HTERT RPE-1 (cell line): ENCODE measurements around the gene ZNF587B.
"Not testable (repeated sequence)": the region's sequence is repeated elsewhere in the genome, so short reads cannot be mapped to it uniquely, and the experiment has no call there.

ENCODE experiments used
- in situ Hi-C: fragments of 300-500 bp; cut with MboI; formaldehyde crosslinking; loops from 4 replicates; pipeline ENCODE4 v1.14.3; 2020; ENCODE audit warnings: low sequenced_read_pairs

ZNF587B gene

GRCh38 chr19:57830071-57830602 is at the start of gene ZNF587B:
ZNF587B (plus strand) TSS chr19:57830299; CDS start chr19:57830529, 230 bp downstream.
- in situ Hi-C loops: no loop called here

DNA sequence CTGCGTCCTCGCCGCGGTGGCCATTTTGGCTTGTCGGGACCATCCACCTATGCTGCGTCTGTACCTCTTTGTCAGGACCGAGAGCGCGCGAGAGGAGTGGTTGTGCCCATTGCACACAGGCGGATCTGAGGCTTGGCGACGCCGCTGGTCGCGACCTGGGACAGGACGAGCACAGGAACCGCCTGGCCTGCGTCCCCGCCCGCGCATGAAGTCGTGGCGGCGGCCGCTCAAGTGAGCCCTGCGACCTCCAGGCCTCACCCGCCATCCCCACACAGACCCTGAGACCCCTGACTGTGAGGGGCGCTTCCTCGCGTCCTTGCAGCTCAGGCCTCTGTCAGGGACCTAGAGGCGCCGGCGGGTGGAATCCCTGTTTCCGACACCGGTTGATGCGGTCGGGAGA is 43.8 kb upstream of the ZNF587B start:
- in situ Hi-C loops: no loop called here

DNA sequence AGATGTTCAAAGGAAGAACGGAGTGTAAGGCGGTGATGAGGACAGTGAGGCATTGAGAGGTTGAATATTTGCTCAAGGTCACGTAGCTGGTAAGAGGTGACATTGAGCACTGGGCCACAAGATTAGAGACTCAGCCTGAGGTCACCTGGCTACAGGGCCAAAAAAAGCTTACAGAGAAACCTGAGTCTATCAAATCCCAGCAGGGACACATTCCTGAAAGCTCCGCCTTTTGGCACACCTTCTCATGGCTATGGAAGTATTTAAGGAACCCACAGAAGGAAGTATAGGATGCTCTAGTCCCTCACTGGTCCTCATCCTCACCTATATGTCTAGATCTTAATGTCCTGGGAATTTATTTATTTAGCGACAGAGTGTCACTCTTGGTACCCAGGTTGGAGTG is 43.2 kb upstream of the ZNF587B start:
- in situ Hi-C loops: no loop called here

DNA sequence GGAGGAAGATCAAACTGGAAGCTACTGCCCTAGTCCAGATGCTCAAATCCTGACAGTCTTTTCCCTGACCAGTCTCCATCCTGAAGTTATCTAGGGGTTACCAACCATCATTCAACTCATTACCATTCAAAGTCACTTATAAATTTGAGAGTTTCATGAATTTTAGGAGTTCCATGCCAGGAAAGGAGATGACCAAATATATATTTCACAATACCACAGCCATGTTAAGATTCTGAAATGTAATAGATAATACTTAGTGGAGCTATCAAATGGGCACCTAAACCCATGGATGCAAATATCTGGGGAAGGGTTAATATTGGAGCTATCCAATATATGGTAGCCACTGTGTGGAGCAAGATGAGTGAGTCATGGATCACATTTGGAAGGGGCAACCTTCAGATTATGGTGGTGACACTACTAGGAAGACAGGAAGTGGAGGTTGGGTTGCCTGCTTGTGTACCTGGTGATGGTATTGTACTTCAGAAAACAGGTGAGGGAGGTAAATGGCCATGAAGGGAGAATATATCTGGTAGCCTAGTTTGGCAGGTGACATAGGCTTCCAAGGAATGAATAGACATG is 41.9 kb upstream of the ZNF587B start:
- in situ Hi-C loops: no loop called here

DNA sequence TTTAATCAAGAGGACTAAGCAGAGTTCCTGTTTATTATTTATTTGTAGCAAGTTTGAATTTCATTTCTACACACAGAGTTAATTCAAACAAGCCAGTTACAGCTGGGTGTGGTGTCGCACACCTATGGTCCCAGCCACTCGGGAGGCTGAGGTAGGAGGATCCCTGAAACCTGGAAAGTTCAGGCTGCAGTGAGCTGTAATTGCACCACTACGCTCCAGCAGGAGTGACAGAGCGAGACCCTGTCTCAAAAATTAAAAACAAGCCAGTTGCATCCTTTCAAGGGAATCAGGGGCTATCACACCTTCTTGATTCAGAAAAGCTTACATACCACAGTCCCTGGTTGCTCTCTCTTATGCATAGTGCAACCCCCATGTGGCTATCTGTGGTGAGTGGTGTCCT is 40.8 kb upstream of the ZNF587B start:
- in situ Hi-C loops: no loop called here

DNA sequence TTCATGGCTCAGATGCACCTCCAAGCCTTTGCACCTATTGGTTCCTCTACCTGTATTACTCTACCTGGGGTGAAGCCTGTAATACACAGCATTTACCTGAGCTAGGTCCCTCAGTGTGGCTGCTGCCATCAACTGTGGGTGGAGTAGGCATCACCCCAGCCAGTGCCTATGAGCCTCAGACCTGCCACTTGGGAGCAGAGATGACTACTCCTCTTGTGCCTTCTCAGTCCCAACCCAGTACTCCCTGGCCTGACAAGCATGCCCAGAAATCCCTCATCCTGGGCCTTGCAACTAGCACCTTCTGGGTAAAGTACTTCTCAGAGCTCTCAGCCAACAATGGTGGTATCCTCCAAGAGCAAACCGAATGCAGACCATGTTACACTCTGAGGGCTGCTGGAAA is 33.5 kb upstream of the ZNF587B start:
- in situ Hi-C loops: not testable (repeated sequence)

DNA sequence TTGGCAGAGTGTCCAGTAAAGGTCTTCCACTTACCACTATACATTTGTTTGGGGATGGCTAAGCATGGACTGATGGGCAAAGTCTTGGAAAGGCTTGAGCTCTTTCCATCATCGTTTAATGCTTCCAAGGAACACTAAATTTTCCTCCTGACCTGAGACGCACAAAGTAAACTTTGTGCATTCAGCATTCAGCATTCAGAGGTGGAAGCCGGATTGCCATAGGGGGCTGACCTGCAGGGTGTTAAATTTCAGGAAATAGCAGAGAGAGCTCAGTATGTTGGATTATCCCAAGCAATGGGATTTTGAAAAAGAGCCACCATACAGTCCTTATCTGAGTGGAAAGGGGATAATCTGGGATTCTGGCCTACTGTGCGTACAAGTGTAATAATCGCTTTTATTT is 29.4 kb upstream of the ZNF587B start:
- in situ Hi-C loops: no loop called here

GRCh38 chr19:57802269-57802668 is 27.8 kb upstream of the ZNF587B start:
- in situ Hi-C loops: no loop called here

DNA sequence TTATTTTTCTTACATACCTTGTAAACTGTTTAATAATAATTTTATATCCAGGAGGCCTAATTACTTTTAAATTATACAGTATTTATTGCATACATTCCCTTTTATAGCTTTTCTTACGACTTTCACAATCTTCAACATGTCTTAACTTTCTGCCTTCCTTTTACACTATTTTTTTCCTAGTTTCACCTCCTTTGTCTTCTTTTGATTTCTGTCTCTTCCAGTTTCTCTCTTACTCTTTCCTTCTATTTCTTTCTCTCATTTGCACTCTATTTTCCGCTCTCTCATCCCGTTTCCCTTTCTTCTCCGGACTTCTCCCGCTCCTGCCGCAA is 26.9 kb upstream of the ZNF587B start:
- in situ Hi-C loops: no loop called here

- in situ Hi-C loops: no loop called here
These were observed 26.3 kb upstream of the ZNF587B start for GRCh38 chr19:57803594-57804325.

DNA sequence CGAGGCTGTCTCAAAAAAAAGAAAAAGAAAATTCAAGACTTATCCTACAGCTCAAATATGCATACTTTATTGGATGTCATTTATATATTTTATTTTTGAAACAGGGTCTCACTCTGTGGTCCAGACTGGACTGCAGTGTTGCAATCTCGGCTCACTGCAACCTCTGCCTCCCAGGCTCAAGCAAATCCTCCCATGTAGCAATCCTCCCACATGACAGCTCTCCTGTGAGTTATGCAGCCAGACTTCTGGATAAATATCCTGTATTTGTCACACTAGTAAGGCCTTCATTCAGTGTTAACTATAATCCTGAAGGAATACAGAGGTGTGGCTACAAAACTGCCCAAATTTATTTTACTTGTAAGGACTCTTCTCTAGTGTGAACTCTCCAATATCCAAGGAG is 22.6 kb upstream of the ZNF587B start:
- in situ Hi-C loops: no loop called here

DNA sequence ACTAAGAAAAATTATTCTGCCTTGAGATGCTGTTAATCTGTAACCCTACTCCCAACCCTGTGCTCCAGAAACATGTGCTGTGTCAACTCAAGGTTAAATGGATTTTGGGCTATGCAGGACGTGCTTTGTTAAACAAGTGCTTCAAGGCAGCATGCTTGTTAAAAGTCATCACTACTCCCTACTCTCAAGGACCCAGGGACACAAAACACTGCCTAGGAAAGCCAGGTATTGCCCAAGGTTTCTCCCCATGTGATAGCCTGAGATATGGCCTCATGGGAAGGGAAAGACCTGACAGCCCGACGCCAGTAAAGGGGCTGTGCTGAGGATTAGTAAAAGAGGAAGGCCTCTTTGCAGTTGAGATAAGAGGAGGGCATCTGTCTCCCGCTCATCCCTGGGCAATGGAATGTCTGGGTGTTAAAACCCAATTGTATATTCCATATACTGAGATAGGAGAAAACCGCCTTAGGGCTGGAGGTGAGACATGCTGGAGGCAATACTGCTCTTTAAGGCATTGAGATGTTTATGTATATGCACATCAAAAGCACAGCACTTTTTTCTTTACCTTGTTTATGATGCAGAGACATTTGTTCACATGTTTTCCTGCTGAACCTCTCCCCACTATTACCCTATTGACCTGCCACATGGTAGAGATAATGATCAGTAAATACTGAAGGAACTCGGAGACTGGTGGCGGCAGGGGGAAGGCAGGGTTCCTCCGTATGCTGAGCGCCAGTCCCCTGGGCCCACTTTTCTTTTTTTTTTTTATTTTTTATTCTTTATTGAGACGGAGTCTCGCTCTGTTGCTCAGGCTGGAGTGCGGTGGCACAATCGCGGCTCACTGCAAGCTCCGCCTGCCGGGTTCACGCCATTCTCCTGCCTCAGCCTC is 19.4 kb upstream of the ZNF587B start:
- in situ Hi-C loops: not testable (repeated sequence)

DNA sequence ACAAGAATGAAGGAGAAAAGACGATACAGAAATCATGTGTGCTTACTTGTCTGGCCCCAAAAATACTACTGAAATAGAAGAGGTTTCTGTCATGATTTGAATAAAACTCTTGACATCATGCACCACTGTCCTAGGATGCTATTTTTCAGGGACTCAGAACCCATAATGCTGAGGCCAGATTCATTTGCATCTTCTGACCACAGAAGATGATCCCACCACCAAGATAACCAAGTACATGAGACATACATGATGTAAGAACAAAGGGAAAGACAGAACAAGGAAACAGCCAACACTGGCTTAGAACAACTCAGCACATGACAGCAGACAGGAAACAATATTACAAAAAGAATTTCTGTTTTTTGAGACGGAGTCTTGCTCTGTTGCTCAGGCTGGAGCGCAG is 17.9 kb upstream of the ZNF587B start:
- in situ Hi-C loops: no loop called here

GRCh38 chr19:57812975-57813820 is 16.9 kb upstream of the ZNF587B start:
- in situ Hi-C loops: not testable (repeated sequence)

DNA sequence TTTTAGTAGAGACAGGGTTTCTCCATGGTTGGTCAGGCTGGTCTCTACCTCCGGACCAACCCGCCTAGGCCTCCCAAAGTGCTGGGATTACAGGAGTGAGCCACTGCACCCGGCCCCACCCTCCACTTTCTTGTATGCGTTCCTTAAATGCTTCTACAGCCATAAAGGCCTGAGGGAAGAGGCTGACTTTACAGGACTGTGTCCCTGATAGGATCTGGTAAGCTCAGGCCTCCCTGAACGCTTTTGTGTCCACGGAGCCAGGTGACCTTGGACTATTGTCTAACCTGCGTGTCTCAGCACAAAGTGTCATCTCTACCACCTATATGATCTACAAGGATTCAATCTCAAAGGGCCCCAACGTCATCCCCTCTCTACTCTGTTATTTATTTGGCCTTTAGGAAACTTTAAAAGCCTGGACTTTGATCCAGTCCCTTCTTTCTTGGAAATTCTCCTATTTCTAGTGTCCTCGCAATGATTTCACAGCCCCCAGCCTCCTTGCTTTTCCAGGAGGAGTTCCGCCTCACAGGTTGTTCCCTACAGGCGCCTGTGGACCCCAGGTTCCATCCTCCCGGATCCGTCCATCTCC is 16.1 kb upstream of the ZNF587B start:
- in situ Hi-C loops: no loop called here

DNA sequence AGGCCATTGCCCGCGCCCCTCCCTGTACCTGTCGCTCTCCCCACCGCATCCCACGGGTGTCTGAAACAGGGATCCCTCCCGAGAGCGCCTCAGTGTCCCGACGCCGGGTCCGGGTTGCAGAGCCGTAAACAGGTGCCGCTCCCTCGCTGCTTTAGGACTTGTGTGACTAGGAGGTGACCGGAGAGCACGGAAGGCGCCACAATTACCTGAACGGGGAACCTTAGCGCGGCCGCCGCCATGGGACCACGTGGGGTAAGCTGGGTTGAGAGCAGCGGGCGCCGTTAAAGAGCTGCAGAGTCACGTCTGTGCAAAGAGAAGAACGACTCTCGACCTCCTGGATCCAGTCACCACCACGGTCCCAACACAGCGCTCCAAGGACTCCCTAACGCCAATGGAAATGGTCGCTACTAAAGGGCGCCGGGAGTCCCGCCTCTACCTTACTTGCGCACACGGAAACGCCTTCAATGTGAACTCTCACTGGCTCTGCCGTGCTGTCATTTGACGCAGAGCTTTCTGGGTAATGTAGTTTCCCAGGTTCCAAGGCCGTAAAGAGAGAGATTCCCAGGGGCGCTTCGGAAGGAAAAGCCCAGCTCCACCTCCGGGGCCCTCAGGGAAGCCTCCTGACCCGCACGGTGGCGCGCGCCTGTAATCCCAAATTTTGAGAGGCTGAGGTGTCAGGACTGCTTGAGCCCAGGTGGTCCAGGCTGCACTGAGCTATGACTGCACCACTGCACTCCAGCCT is 15.4 kb upstream of the ZNF587B start, which contains the start of gene ZNF552:
Gene ZNF552, minus strand, starts transcription at position 409 of the 742 bp plus-strand sequence. Its CDS starts 170 bp downstream, at position 239.
- in situ Hi-C loops: no loop called here

DNA sequence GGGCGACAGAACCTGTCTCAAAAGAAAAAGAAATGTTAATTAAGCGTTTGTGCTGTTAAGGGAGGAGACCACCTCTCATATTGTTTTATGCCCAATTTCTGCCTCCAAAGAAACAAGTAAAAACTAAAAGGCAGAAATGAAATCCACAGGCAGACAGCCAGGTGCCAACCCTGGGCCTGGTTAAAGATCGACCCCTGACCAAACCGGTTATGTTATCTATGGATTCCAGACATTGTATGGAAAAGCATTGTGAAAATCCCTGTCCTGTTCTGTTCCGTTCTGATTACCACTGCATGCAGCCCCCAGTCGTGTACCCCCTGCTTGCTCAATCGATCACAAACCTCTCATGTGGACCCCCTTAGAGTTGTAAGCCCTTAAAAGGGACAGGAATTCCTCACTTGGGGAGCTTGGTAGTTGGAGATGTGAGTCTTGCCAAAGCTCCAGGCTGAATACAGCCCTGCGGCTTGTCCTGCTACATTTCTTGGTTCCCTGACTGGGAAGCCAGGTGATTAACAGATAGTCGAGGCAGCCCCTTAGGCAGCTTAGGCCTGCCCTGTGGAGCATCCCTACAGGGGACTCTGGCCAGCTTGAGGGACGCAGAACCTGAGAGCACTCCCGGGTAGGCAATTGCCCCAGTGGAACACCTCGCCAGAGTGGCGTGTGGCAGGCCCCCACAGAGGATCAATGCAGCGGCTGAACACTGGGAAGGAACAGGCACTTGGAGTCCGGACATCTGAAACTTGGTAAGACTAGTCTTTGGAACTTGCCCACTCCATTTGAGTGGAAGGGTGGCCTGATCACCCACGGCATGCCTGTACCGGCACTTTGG is 14.6 kb upstream of the ZNF587B start:
- in situ Hi-C loops: no loop called here

- in situ Hi-C loops: no loop called here
These were observed 13.4 kb upstream of the ZNF587B start for GRCh38 chr19:57816652-57817051.

DNA sequence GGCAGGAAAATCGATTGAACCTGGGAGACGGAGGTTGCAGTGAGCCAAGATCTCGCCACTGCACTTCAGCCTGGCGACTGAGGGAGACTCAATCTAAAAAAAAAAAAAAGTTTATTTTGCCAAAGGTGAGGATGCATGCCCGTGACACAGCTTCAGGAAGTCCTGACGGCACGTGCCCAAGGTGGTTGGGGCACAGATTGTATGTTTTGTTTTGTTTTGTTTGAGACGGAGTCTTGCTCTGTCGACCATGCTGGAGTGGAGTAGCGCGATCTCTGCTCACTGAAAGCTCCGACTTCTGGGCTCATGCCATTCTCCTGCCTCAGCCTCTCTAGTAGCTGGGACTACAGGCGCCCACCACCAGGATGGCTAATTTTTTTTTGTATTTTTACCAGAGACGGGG is 12.1 kb upstream of the ZNF587B start:
- in situ Hi-C loops: no loop called here
